ENCODE measurements around the gene SULT1C3. TPM values are rescaled to one million over a fixed set of nuclear protein-coding genes. Genes with fewer than 3 reads are reported as not detected.

SULT1C3 gene
- total and polyA plus RNA-seq, 2 of the 13 experiments (the other 11 are each of a cell fraction or from before 2014, with no cell fraction given), result not detected

GRCh38 chr2:108285616-108286015, 45.8 kb downstream of the SULT1C3 start:
- ATAC-seq (no peak), FAIRE-seq (no peak), DNase-seq (ENCODE audit: low spot score) (no peak)
- Histone ChIP-seq H2AFZ (ENCODE audit: low read length) (no peak overlapping the region), H3K9me3 (ENCODE audit: low read length) (no peaks in the 10 kb centered on the region), H3K9ac (ENCODE audit: insufficient read depth, low read depth, low read length) (no peak overlapping the region), H3K4me2 (ENCODE audit: low read depth, low read length) (no peak overlapping the region), H3K27ac (ENCODE audit: extremely low read length, insufficient read depth, low read length) (no peak overlapping the region), H3K4me3 (replicated peaks in 1 of 3; ENCODE audit: insufficient read depth in 1 of 3, low read depth in 2 of 3, low read length in 3 of 3) (no peak overlapping the region), H3K27me3 (ENCODE audit: control insufficient read depth in 1 of 2, insufficient read depth in 2 of 2, low read length in 2 of 2) (no peaks in the 10 kb centered on the region), H3K4me1 (ENCODE audit: insufficient read depth, low read length) (peaks cover 23% of the 10 kb centered on the region), H3K79me2 (ENCODE audit: insufficient read depth, low read length) (no peaks in the 10 kb centered on the region), H4K20me1 (ENCODE audit: insufficient read depth, low read length) (no peaks in the 10 kb centered on the region), H3K36me3 (replicated peaks in 1 of 2; ENCODE audit: control insufficient read depth in 1 of 2, insufficient read depth in 2 of 2, low read length in 2 of 2) (no peaks in the 10 kb centered on the region)
- in situ Hi-C loops (cut with HindIII; ENCODE audit: extremely low pct_ligation_motif_present, low pct_unique_long_range_greater_than_20kb), result no loop called here
- WGBS (ENCODE audit: low lambda C conversion rate), result 59% methylated on average over 4 of the region's 5 CpGs
- ChIA-PET CTCF (ENCODE audit: low intra/inter-chr PET ratio, low total read pairs) (no interaction called here), POLR2A (no interaction called here)
- no TSS peak for BruUV-seq (replicated peaks)
- TF ChIP-seq MAFK (conservative IDR thresholded peaks at IDR 0.05 in 1 of 2, IDR thresholded peaks at IDR 0.05 in 1 of 2; ENCODE audit: low read length in 2 of 2), result no peak
- no peak for TF ChIP-seq SKIL (CRISPR knock-in tag; IDR thresholded peaks at IDR 0.05; ENCODE audit: borderline replicate concordance)
- no peak for TF ChIP-seq ATRX (CRISPR knock-in tag; IDR thresholded peaks at IDR 0.05; ENCODE audit: borderline replicate concordance)
- no peak for TF ChIP-seq BRCA1 (CRISPR knock-in tag; IDR thresholded peaks at IDR 0.05)
- no peak for TF ChIP-seq ZNF317 (CRISPR knock-in tag; IDR thresholded peaks at IDR 0.05)
- no peak for TF ChIP-seq PCBP1 (IDR thresholded peaks at IDR 0.05; ENCODE audit: borderline replicate concordance, low read depth, low read length)
- TF ChIP-seq ASH2L (IDR thresholded peaks at IDR 0.05; ENCODE audit: insufficient read length, low read depth, low read length), result no peak
- TF ChIP-seq FOXO1 (CRISPR knock-in tag; IDR thresholded peaks at IDR 0.05), result no peak
- TF ChIP-seq ZNF713 (CRISPR knock-in tag; IDR thresholded peaks at IDR 0.05), result no peak
- no peak for TF ChIP-seq PHF5A (CRISPR knock-in tag; IDR thresholded peaks at IDR 0.05; ENCODE audit: low read depth, unreplicated experiment)
- no peak for TF ChIP-seq ZBTB4 (CRISPR knock-in tag; IDR thresholded peaks at IDR 0.05; ENCODE audit: borderline replicate concordance)
- no peak for TF ChIP-seq ZNF44 (CRISPR knock-in tag; IDR thresholded peaks at IDR 0.05)
- TF ChIP-seq DPF2 (CRISPR knock-in tag; IDR thresholded peaks at IDR 0.05; ENCODE audit: borderline replicate concordance, low read depth), result no peak
- TF ChIP-seq ATM (IDR thresholded peaks at IDR 0.05; ENCODE audit: borderline replicate concordance), result no peak
- TF ChIP-seq CBX1 (IDR thresholded peaks at IDR 0.05; ENCODE audit: low read depth), result no peak
- no peak for TF ChIP-seq IRX3 (CRISPR knock-in tag; IDR thresholded peaks at IDR 0.05; ENCODE audit: borderline replicate concordance, low read depth)
- intact Hi-C loops (cut with micrococcal nuclease; ENCODE audit: unreplicated experiment), result loop anchor here (5.0 kb wide), 1 partner anchor 297 kb away; no protein-coding TSS in a partner anchor

Data from HepG2 (cell line).